MG63 (cell line): ENCODE measurements around the gene BLOC1S5. TPM values are rescaled to one million over a fixed set of nuclear protein-coding genes. Genes with fewer than 3 reads are reported as not detected.
"Not testable (repeated sequence)": the region's sequence is repeated elsewhere in the genome, so short reads cannot be mapped to it uniquely, and the experiment has no call there.

Source experiments
- DNase-seq: peaks from one replicate; pipeline ENCODE4 v3.0.0-alpha.2; 2020
- H3K27me3 ChIP-seq: fragments of 250-450 bp; sonication (Bioruptor Pico); 2 replicates; pipeline ENCODE4 v1.5.1; 2020; ENCODE audit warnings: mild to moderate bottlenecking, moderate library complexity
- H3K36me3 ChIP-seq: fragments of 250-450 bp; sonication (Bioruptor Pico); 2 replicates; pipeline ENCODE4 v1.5.1; 2020; ENCODE audit warnings: mild to moderate bottlenecking, moderate library complexity
- H3K4me3 ChIP-seq: fragments of 250-450 bp; sonication (Bioruptor Pico); 2 replicates; pipeline ENCODE4 v1.5.1; 2020; ENCODE audit warnings: mild to moderate bottlenecking, moderate library complexity
- H3K9me3 ChIP-seq: fragments of 250-450 bp; sonication (Bioruptor Pico); 2 replicates; pipeline ENCODE4 v1.5.1; 2020; ENCODE audit warnings: mild to moderate bottlenecking, moderate library complexity
- total RNA-seq: library from RNA; depleted of rRNA; stranded (reverse); fragments of >200 nt; shearing (Covaris generic); gene quantifications from 2 replicates; pipeline ENCODE4 v1.2.3, GENCODE V29; 2014; ENCODE audit warnings: low replicate concordance

Gene BLOC1S5
- total RNA-seq, 1 experiment from 2014 or later, result 11.1 TPM

- peak overlapping the region; percentile 71 for H3K4me3 ChIP-seq
- DNase-seq, result no peak
- no peaks in the 10 kb centered on the region for H3K9me3 ChIP-seq
- peaks cover 5% of the 10 kb centered on the region; the same call in 1 of the 2 replicates for H3K36me3 ChIP-seq
- no peaks in the 10 kb centered on the region for H3K27me3 ChIP-seq
Measured at GRCh38 chr6:8064638-8065518, 689 bp upstream of the BLOC1S5 start.

DNA sequence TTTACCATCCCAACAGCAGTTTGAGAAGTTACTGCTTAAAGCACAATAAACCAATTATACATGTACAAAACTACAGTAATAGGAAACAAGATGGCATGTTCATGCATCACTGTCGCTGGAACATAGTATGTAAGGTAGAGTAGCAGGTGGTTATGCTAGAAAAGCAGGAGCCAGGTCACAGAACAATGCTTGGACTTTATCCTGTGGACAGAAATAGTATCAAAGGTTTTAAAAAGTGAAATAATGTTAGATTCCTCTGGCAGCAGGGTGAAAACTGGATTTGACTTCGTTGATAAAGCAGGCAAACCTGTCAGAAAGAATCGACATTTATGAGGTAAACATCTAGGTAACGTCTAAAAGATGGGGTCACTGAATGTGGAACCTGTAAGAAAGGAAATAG is 2.5 kb downstream of the BLOC1S5 start:
- no peaks in the 10 kb centered on the region for H3K27me3 ChIP-seq
- H3K9me3 ChIP-seq, result no peaks in the 10 kb centered on the region
- peaks cover 6% of the 10 kb centered on the region for H3K36me3 ChIP-seq
- no peak for DNase-seq
- H3K4me3 ChIP-seq, result no peak overlapping the region

DNA sequence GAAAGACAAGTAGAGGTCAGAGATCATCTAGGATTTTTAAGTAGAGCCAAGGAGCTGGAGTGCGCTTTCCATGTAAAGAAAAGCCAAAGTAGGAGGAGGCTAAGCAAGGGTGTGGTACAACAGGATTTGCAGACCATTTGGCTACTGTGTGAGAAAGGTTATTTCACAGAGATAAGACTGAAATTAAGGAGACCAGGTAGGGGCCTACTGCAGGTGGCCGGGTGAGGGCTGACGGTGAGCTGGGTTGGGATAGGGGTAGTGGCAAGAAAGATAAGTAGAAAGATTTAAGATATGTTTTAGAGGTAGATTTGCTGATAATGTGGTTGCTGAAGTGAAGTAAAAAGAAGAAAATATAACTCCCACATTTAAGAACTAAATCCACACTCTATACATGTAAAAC is 3.8 kb downstream of the BLOC1S5 start:
- H3K36me3 ChIP-seq, result peaks cover 6% of the 10 kb centered on the region
- no peaks in the 10 kb centered on the region for H3K27me3 ChIP-seq
- DNase-seq, result no peak
- H3K4me3 ChIP-seq, result no peak overlapping the region
- no peaks in the 10 kb centered on the region for H3K9me3 ChIP-seq

DNA sequence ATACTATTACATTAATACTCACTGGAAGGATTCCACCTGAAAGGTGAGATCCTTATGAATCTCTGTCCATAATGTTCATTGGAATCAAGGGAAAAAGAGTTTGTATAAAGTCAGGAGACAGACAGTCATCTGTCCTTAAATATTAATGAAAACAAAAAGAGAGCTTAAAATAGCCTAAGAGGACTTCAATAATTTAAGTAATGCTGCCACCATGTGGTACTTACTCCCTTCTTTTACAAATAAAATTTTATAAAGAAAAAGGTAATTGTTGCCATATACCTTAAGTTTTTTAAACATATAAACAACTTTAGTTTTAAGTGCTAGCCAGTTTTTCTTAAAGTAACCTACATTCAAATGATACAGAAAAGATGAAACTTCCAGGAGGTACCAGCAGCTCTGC is 5.1 kb downstream of the BLOC1S5 start:
- Histone ChIP-seq H3K27me3 (no peaks in the 10 kb centered on the region), H3K36me3 (peaks cover 6% of the 10 kb centered on the region), H3K4me3 (no peak overlapping the region), H3K9me3 (no peaks in the 10 kb centered on the region)
- DNase-seq, result no peak

GRCh38 chr6:8057793-8058192 is 6.4 kb downstream of the BLOC1S5 start:
- DNase-seq, result no peak
- no peaks in the 10 kb centered on the region for H3K9me3 ChIP-seq
- H3K36me3 ChIP-seq, result peaks cover 6% of the 10 kb centered on the region
- no peaks in the 10 kb centered on the region for H3K27me3 ChIP-seq
- H3K4me3 ChIP-seq, result no peak overlapping the region

DNA sequence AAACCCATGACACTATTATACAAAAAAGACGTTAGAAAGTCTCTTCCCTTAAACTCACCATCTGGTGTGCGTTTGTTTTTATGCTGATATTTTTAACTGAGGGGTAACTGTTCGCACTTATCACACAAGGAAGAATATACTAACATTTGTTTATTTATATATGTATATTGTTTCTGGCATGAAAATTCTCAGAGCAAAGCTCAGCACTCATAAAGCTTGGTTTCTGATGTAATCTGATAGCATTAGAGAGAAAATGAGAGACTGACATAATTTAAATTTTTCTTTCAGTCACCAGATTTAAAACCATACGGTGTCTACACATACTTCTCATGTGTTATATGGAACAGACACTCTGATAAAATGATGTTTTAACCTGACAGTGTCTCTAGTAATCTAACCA is 6.9 kb downstream of the BLOC1S5 start:
- no peaks in the 10 kb centered on the region for H3K27me3 ChIP-seq
- no peak for DNase-seq

GRCh38 chr6:8054276-8054675 is 9.9 kb downstream of the BLOC1S5 start:
- Histone ChIP-seq H3K4me3 (no peak overlapping the region), H3K27me3 (no peaks in the 10 kb centered on the region), H3K9me3 (no peaks in the 10 kb centered on the region), H3K36me3 (no peaks in the 10 kb centered on the region; the same call in 1 of the 2 replicates)
- no peak for DNase-seq

More for the DNA sequence above, 6.9 kb downstream of the BLOC1S5 start:
- H3K9me3 ChIP-seq, result no peaks in the 10 kb centered on the region
- no peak overlapping the region for H3K4me3 ChIP-seq
- peaks cover 6% of the 10 kb centered on the region for H3K36me3 ChIP-seq

- no peak for DNase-seq
- H3K36me3 ChIP-seq, result peaks cover 8% of the 10 kb centered on the region
- no peak overlapping the region for H3K4me3 ChIP-seq
- no peaks in the 10 kb centered on the region for H3K9me3 ChIP-seq
- H3K27me3 ChIP-seq, result no peaks in the 10 kb centered on the region
Measured at GRCh38 chr6:8047541-8048292, 16.5 kb downstream of the BLOC1S5 start.

GRCh38 chr6:8045769-8046168 is 18.4 kb downstream of the BLOC1S5 start:
- DNase-seq, H3K9me3 ChIP-seq, H3K4me3 ChIP-seq, H3K27me3 ChIP-seq, H3K36me3 ChIP-seq: not testable (repeated sequence)

DNA sequence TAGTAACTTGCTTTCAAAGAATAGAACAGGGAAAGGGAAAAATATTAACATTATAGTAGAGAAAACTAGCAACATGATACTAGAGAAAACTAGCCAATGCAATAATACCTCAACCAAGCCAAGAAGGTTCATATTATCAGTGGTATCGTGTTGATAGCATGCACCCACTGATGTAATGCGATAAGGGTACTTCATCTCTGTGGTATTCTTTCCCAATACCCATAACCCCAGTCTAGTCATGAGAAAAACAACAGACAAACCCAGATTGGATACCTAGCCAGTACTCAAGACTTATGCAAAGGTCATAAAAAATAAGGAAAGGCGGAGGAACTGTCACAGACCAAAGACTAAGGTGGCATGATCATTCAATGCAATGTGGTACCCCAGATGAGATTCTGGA is 21.0 kb downstream of the BLOC1S5 start:
- no peak overlapping the region for H3K4me3 ChIP-seq
- no peaks in the 10 kb centered on the region for H3K9me3 ChIP-seq
- peaks cover 15% of the 10 kb centered on the region for H3K36me3 ChIP-seq
- no peaks in the 10 kb centered on the region for H3K27me3 ChIP-seq
- DNase-seq, result no peak

- H3K4me3 ChIP-seq, result no peak overlapping the region
- H3K27me3 ChIP-seq, result no peaks in the 10 kb centered on the region
- H3K9me3 ChIP-seq, result no peaks in the 10 kb centered on the region
- H3K36me3 ChIP-seq, result peaks cover 12% of the 10 kb centered on the region
- no peak for DNase-seq
Measured at GRCh38 chr6:8041913-8042583, 22.1 kb downstream of the BLOC1S5 start.

DNA sequence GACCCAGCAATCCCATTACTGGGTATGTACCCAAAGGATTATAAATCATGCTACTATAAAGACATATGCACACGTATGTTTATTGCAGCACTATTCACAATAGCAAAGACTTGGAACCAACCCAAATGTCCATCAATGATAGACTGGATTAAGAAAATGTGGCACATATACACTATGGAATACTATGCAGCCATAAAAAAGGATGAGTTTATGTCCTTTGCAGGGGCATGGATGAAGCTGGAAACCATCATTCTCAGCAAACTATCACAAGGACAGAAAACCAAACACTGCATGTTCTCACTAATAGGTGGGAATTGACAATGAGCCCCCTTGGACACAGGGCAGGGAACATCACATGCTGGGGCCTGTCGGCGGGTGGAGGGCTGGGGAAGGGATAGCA is 30.1 kb downstream of the BLOC1S5 start:
- not testable (repeated sequence) for H3K36me3 ChIP-seq, H3K4me3 ChIP-seq, H3K9me3 ChIP-seq, H3K27me3 ChIP-seq, DNase-seq

DNA sequence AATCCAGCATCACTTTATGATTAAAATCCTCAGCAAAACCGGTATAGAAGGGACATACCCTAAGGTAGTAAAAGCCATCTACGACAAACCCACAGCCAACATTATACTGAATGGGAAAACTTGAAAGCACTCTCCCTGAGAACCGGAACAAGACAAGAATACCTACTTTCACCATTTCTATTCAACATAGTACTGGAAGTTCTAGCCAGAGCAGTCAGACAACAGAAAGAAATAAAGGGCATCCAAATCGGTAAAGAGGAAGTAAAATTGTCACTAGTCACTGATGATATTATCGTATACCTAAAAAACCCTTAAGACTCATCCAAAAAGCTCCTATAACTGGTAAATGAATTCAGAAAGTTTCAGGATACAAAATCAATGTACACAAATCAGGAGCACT is 33.3 kb downstream of the BLOC1S5 start:
- Histone ChIP-seq H3K9me3 (no peaks in the 10 kb centered on the region), H3K4me3 (no peak overlapping the region), H3K27me3 (no peaks in the 10 kb centered on the region), H3K36me3 (0 out of 2 replicates have a peak, but pooled peaks cover 2% of the 10 kb centered on the region)
- no peak for DNase-seq

GRCh38 chr6:8029243-8029870 is 34.8 kb downstream of the BLOC1S5 start:
- Histone ChIP-seq H3K4me3 (no peak overlapping the region), H3K36me3 (0 out of 2 replicates have a peak, but pooled peaks cover 2% of the 10 kb centered on the region), H3K9me3 (no peaks in the 10 kb centered on the region), H3K27me3 (no peaks in the 10 kb centered on the region)
- no peak for DNase-seq

GRCh38 chr6:8027965-8028651 is 36.1 kb downstream of the BLOC1S5 start:
- Histone ChIP-seq H3K27me3 (no peaks in the 10 kb centered on the region), H3K4me3 (no peak overlapping the region)
- DNase-seq, result no peak

GRCh38 chr6:8026800-8027199 is 37.4 kb downstream of the BLOC1S5 start:
- Histone ChIP-seq H3K36me3 (0 out of 2 replicates have a peak, but pooled peaks cover 2% of the 10 kb centered on the region), H3K4me3 (no peak overlapping the region), H3K9me3 (no peaks in the 10 kb centered on the region), H3K27me3 (no peaks in the 10 kb centered on the region)
- DNase-seq, result no peak

More at GRCh38 chr6:8027965-8028651, 36.1 kb downstream of the BLOC1S5 start:
- Histone ChIP-seq H3K36me3 (0 out of 2 replicates have a peak, but pooled peaks cover 2% of the 10 kb centered on the region), H3K9me3 (no peaks in the 10 kb centered on the region)
